SIG-M5 treated with dmso at 0.1 percent for 504 hours (cell line): ENCODE results near the gene JAZF1.

Source experiments
- DNase-seq: peaks from one replicate; lab custom pipeline; 2025; ENCODE audit not compliant: unreplicated experiment; lab: John Stamatoyannopoulos, UW

JAZF1 gene

GRCh38 chr7:28052933-28053332, 127.7 kb downstream of the JAZF1 start:
- no peak for DNase-seq

GRCh38 chr7:28048694-28049093, 131.9 kb downstream of the JAZF1 start:
- DNase-seq: no peak

GRCh38 chr7:28046035-28046434, 134.6 kb downstream of the JAZF1 start:
- DNase-seq: no peak

- no peak for DNase-seq
These were observed 135.0 kb downstream of the JAZF1 start for GRCh38 chr7:28045592-28045991.

GRCh38 chr7:28044825-28045224, 135.8 kb downstream of the JAZF1 start:
- DNase-seq: no peak

GRCh38 chr7:28042721-28043120, 137.9 kb downstream of the JAZF1 start:
- no peak for DNase-seq

- peak; percentile 9 for DNase-seq
These were observed 138.9 kb downstream of the JAZF1 start for GRCh38 chr7:28041508-28042314.

GRCh38 chr7:28038175-28038797, 142.3 kb downstream of the JAZF1 start:
- DNase-seq: no peak

- DNase-seq: peak; percentile 71
These were observed 143.2 kb downstream of the JAZF1 start for GRCh38 chr7:28037220-28038010.

- DNase-seq: no peak
These were observed 143.9 kb downstream of the JAZF1 start for GRCh38 chr7:28036696-28037095.

GRCh38 chr7:28033386-28033785, 147.2 kb downstream of the JAZF1 start:
- no peak for DNase-seq

- DNase-seq: no peak
These were observed 147.7 kb downstream of the JAZF1 start for GRCh38 chr7:28032738-28033380.

- no peak for DNase-seq
These were observed 151.5 kb downstream of the JAZF1 start for GRCh38 chr7:28029051-28029450.

- no peak for DNase-seq
These were observed 152.1 kb downstream of the JAZF1 start for GRCh38 chr7:28028471-28028870.

GRCh38 chr7:28026237-28026636, 154.4 kb downstream of the JAZF1 start:
- DNase-seq: no peak

GRCh38 chr7:28024786-28025334, 155.7 kb downstream of the JAZF1 start:
- DNase-seq: no peak

- DNase-seq: peak; percentile 72
These were observed 160.2 kb downstream of the JAZF1 start for GRCh38 chr7:28020302-28020940.

GRCh38 chr7:28018856-28019465, 161.6 kb downstream of the JAZF1 start:
- DNase-seq: no peak

GRCh38 chr7:28018446-28018845, 162.1 kb downstream of the JAZF1 start:
- DNase-seq: no peak

- DNase-seq: no peak
These were observed 162.6 kb downstream of the JAZF1 start for GRCh38 chr7:28018020-28018419.
